GM19328 (cell line): ENCODE data around the gene RRP9.

ENCODE experiments used
- ATAC-seq: cut with Tn5 transposase; IDR thresholded peaks from one replicate; pipeline ENCODE4 v1.9.1; 2021; ENCODE audit warnings: mild to moderate bottlenecking, moderate library complexity; ENCODE audit not compliant: unreplicated experiment

RRP9 gene

DNA sequence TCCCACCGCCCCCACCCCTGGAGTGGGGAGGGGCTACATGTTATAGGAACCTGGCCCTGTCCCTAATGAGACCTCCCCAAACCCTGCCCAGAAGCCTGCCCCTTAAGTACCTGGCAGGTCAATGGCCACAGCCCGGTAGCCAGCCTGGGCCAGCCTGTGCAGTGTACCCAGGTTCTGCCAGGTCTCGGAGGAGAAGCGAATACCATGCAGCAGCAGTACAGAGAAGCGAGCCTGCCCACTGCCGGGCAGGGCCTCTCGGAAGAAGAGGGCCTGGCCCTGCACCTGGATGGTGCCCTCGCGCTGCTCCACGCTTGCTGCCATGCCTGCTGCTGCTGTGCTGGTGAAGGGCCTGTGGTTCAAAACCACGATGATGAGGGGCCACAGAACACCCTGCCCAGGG is 29.6 kb upstream of the RRP9 start:
- no peak for ATAC-seq

DNA sequence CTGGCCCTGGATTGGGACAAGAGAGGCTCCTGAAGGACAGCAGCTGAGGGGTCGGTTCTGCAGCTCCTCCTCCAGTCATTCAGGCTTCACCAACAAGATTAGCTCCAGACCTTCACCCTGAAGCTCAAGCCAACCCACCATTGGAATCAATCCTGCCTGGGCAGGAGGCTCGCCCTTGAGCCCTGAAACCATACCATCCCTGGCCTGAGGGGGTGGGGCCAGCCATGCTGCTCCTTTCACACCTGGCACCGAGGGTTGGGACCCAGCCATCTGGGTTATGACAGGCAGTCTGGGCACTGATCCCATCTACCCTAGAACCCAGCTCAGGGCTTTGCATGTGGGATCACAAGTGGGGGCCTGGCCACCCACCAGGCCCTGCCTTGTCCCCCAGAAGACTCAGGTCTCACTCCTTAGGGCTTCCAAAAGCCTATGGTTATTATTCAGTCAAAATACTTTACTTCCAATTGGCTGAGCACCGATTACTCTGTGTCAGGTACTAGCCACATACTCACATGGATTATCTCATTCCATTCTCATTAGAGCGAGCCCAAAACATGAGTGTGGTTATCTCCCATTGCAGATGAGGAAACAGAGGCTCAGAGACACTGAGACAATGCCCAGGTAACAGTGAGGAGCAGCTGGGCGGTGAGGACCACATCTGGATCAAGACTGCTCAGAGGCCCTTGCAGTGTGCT is 29.0 kb upstream of the RRP9 start:
- no peak for ATAC-seq

DNA sequence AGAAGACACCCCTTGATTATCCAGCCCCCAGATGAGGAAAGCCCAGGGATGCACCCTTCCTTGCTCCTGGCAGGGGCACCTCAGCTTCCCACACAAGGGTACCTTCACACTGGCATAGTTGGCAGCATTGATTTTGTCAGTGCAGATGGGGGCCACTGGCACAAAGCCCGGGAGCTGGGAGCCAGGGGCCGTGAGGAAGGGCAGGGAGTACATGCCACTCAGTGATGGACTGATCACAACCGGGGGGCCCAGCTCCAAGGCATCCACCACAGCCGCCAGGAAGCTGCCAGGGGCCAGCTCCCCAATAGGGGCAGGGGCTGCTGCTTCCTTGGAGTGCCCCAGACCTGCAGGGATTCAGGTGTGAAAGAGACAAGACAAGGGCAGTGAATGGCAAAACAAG is 28.1 kb upstream of the RRP9 start:
- ATAC-seq = no peak

DNA sequence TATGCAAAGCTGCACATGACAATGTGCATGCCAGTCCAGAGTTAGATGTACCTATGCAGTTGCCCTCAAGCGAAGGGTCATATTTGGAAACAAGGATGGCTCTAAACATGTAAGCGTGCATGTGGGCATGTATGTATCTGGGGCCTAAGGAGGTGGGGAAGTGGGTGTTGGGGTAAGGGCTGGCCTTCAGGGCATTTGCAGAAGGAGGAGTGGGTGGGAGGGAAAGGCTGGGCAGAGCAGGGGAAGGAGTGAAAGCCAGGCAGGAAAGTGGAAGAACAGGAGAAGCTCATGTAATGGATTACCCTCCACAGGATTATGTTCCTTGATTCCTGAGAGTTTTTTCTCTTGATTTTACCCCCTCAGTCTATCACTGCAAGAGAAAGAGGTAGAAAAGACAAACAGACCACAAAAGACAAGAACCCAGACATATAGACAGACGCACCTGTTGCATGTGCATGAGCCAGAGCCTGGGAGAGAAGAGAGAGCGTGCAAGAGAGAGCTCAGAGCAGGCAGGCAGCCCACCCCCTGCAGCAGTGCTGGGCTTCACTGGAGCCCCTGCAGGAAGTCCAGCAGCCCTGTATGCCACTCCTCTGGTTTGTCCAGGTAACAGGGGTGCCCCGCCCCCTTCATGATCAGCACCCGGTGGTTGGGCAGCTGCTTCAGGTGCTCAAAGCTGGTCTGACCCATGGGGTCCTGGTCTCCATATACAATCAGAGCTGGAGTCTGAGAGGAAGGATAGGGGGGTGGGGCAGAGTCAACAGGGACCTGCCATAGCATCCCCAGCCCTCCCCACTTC is 27.4 kb upstream of the RRP9 start:
- no peak for ATAC-seq

DNA sequence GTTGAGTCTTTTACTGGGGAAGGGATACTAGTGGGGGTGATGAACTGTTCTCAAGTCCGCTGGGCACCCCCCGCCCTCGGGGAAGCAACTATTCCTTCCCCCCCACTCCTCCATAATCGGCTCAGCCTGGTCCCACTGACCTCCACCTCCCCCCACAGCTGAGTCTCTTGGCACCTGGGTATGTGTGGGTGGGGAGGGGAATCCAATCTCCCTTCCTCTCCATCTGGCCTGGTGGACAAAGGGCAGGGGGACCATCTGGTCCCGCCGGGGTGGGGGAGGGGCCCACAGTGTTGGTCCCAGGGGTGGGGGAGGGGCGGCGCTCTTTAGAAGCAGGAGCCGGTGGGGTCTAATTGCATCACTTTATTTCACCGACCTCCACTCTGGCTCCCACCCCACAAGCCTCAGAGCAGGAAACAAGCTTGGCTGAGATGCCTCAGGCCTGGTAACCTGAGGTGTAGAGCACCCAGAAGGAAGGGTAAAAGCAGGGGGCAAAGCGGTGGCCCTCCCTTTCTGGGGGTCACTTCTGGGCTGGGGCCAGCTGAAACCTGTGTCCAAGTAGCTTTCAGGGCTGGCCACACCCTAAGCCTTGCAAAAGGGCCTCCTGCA is 26.6 kb upstream of the RRP9 start:
- ATAC-seq = no peak

DNA sequence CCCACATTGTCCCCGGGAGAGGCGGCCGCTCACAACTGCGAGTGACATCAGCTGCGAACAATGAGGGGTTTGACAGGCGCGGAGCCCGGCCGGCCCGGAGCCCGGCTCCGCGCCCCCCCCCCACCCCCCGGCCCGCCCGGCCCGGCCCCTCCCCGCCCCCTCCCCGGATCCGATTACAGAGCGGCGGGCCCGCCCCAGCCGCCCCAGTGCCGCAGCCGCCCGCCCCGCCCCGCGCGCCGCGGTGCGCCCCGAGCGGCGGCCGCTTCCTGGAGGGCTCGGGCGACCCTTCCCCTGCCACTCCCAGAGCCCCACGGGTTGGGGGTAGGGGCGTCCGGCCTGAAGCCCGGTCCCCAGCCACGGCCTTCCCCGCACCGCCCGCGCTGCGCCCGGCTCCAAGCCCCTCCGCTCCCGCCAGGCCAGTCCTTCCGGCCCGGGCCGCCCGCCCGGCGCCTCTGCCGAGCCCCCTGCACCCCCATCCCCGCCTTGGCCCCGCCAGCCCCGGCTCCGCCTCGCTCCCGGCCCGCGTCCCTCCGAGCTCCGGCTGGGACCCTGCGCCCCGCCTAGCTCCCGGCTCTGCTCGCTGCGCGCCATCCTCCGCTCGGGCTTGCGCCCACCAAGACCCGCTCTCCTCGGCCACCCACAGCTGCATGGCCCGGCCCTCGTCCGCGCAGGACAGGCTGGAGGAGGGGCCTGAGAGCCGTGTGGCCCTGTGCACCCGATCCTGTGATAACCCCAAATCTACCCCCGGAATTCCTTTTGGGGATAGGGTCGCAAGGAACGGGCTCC is 25.9 kb upstream of the RRP9 start, which contains the start of gene PCBP4:
TSS of gene PCBP4 (minus strand) at position 71 of the 786 bp plus-strand sequence. CDS start 6,214 bp downstream, outside the sequence.
- no peak for ATAC-seq

DNA sequence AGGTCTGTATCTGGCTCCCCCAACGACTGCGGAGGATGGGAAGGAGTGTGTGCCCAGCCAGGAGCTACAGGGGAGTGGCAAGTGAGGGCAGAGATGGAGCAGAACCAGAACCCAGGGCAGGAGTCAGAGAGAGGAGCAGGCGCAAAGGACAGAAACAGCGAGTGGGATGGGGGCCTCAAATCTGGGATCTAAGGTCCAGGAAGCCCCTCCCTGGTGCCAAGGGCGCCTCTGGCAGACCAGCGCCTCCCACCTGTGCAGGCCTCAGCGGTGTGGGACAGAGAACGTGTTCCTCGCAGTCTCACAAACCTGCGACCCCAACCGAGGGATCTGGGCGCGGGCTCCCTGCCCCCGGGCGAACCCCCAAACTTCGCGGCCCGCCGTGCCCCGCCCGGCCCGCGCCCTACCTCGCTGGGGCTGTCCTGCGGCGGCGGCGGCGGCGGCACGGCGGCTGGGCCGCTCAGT is 25.2 kb upstream of the RRP9 start:
- ATAC-seq = no peak

DNA sequence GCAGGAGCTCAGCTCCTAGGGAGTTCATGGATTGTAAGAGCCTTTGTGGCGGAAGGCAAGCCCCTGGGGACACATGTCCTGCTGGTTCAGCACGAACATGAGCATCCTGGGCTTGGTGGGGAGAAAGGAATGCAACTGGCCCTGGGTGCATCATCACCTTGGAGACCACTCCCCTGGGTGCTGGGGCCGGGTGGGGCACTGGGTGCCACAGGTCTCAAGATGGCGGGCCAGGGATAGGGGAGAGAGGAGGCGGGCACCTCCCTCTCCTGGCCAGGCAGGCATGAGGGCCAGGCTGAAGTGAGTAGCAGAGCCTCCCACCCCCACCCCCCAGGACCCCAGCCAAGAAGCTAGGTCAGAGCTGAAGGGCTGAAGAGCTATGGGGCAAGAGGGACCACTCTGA is 24.8 kb upstream of the RRP9 start:
- no peak for ATAC-seq

DNA sequence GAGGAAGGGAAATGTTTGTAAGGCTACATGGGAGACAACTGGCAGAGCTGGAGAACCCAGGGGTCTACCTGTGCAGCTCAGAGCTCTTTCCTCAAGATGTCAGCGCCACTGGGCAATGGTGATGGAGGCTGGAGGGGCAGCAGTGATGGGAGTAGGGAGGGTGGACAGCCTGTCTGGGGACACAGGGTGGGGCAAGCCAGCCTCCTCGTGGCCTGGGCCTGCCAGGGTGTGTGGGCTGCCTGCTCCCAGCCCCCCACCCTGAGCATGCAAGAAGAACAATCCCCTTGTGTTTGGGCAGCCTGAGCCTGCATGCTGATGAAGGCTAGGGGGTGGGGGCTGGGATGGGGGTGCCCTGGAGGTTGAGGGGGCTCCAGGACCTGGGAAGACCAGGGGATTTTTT is 24.3 kb upstream of the RRP9 start:
- no peak for ATAC-seq

DNA sequence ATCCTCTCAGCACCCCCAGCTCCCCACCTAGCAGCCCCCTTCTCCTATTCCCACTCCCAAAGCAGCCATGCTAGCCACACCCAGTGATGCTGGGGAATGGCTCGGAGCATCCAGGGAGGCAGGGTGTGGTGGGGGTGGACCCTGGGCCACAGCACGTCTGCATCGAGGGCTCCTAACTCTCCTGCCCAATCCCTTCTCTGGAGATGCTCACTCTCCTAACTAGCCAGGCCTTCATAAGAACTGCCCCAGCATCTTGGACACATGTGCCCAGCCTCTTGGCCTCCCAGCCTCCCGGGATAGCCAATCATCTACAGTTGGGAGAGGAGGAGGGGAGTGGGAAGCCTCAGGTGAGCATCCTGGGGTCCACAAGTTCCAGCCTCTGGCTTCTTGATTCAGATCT is 22.8 kb upstream of the RRP9 start:
- no peak for ATAC-seq

DNA sequence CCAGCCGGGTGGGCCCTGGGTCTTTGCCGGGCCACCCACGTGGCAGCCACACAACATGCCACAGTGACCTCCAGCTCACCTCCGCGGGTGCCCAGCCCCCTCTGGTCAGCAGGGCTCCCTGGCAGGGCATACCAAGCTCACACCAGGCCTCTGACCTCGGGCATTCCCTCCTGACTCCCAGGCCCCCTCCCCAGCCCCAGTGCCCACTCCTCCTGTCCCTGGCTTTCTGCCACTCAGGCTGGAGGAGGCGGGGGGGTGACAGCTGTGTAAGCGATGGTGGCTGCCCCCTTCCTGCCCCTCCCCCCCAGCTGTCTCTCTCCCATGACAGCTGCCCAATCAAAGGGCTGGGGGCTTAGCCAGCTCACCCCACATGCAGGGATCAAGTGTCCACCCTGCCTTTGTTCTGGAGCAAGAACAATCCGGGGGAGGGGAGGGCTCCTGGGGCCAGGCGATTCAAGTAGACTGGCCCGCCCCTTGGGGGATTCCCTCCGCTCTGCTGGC is 22.3 kb upstream of the RRP9 start:
- no peak for ATAC-seq

DNA sequence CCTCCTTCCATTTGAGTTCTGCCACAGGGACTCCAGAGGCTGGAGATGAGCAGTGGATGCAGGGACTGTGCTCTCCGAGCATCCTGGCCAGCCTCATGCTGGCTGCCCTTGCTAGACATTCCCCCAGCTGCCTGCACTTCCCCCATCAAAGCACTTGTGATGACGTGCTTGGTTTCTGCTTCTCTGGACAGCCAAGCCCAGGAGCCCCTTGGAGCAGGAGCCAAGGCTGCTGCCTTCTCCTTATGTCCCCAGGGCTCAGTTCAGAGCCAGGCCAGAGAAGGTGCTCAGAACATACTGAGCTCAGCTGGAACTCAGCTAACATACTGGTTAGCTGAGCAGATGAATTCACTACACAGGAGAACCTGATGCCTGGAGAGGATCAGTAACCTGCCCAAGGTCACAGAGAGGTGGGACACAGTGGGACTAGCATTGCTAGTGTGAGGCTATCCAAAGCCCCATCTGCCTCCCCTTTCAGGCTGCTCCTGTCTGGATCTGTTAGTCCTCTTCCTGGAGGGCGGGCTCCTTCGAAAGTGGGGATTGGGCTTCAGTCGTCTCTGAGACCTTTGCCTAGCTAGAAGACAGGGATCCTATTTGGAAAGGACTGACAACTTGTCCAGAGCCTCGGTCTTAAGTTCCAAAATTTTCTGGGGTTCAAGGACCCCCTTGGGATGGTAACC is 21.3 kb upstream of the RRP9 start:
- ATAC-seq = no peak

DNA sequence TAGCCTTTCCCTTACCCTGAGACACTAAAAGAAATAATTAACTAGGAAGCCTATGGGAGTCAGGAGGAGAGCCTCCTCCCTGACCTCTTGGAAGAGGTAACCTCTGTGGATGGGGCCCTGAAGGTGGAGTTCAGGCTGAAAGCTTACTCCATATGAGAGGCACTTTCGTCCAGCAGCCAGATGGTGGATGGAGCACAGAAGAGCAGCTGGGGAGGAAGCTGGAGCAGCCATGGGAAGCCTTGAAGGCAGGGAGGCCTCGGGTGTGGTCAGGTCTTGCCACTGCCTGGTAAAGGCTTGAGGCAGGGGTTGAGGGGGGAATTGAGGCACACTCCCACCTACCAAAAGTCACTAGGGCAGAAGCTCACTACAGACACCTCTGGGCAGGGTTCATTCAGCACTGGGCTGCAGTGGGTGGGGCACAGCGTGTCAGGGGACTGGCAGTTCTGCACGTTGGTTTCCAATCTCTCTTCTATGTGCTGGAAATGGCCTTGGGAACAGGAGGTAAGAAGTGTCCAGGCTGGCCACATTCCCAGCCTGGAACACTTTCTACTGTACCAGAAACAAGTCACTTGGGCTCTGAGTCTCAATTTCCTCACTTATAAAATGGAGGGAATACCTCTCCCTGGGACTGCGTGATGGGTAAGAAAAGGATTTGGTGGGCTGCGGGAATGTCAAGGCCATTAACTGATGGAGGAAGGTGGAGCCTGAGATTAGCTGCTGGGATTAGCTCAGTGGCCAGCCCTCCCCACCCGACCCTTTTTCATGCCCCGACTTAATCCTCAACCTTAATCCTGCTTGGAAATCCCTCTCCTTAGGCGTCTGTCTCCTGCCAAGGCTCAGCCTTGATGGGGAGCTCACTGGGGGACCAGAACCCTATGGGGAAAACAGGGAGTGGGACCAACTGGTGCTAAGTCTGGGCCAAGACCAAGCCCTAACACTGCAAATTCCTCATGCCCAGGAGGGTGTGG is 20.2 kb upstream of the RRP9 start:
- no peak for ATAC-seq

DNA sequence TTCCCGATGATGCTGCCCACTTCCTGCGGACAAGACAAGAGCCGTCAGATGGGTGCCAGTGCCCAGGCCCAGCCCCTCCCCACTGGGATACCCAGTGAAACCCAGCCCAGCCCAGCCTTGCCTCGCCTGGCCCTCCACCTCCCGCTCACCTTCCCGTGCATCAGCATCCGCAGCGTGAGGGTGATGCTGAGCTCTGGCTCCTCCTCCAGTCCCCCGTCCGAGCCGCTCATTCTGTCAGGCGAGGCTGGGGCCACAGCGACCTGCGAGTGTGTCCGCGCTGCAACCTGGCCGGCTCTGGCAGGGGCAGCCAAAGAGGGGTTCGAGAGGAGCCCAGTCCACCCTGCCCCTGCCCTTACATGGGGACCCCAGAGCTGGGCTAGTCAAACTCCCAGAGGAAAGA is 19.3 kb upstream of the RRP9 start:
- no peak for ATAC-seq

DNA sequence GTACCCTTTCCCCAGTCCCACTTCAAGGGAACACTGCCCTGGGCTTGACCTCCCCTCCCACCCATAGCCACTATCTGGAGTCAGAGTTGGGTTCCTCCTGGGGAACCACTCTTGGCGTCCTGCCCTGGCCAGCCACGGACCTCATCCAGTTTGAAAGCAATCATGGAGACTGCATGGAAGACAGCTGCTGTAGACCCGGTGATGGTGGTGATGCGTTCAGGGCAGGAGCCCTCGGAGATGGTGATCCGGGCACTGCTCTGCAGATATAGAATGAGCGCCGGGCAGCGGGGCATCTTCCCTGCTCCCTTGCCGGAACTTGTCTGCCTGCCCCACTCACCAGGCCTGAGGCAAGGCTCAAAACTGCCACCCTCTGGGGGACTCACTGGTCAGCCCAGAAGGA is 18.7 kb upstream of the RRP9 start:
- ATAC-seq = no peak

DNA sequence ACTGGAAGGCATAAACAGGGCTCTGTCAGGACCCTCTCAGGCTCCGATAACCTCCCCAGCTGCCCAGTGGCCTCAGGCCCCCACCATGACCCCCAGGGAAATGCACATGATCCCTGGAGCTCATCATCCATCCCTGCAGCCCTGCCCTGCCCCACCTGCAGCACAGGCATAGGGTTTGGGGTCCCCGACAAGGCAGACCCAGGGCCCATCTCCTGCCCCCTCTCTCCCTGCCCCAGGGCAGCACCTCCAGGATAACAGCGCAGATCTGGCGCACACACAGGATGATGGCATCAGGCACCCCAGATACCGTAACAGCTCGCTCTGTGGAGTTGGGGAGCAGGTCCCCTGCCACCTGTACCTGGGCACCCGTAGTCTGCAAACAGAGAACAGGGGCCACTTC is 17.9 kb upstream of the RRP9 start:
- ATAC-seq = no peak

DNA sequence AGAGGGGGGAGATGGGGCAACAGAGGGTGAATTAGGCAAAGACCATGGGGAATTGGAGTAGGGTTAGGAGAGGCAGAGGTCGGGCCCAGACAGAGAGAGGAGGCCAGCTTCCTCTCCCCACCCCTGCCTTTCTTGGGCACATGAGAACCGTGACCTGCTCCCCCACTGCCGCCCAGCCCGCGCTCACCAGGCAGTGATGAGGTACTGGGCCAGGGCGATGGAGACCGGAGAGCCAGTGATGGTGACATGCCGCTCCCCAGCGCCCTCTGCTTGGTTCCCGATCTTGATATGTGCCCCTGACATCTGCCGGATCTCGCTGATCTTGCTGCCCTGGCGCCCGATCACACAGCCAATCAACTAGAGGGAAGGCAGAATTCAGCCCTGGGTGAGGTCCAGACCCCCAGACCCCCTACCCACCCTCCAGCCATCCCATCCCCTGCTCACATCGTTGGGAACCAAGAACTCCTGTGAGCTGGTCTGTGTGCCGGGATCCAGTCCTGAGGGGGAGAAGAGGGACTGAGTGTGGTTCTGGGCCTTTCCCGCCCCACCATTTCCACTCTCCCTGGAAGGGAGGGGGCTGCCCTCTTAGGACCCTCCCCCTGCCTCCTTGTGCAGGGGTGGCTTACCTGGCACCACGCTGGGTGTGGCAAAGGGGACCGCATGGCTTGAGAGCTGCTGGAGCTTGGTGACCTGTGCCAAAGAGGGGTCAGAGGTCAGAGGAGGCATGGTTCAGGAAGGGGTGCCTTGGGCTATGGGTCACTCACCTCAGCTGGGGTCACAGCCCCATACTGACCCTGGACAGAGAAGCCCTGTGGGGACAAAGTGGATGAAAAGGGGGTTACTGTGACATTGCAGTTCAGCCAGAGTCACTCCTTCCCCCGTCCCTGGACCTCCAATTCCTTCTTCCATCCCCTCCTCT is 17.2 kb upstream of the RRP9 start:
- ATAC-seq = no peak

DNA sequence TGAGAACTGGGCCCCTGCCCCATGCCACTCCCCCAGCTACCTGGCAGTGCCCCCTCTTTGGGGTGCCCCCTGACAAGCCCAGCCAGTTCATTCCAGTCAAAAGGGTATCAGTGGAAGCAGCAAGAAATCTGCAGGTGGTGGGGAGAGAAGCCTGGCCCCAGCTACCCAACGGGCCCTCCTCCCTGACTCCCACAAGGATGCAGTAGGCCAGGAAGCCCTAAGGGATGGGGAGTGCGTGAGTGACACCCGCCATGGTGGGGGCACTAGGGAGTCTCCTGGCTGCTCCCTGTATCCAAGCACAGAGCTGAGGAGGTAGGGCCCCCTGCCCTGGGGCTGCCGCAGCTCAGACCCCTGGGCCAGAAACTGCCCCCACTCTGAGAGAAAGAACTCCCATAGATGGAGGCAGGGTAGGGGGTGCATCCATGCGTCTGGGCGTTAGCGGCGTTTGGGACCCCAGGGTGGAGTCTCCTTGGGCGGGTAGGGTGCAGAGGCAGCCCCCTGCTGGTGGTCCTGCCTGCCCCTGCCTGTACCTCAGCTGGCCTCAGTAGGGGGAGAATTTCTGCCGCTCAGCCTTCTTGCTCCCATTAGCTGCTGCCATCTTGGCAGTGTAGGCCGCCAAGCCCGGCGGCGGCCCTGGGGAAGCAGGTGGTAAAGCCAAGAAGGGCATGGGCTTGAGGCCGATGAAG is 16.0 kb upstream of the RRP9 start:
- no peak for ATAC-seq
